ENCODE results near the gene MEGF10.

The MEGF10 gene

DNA sequence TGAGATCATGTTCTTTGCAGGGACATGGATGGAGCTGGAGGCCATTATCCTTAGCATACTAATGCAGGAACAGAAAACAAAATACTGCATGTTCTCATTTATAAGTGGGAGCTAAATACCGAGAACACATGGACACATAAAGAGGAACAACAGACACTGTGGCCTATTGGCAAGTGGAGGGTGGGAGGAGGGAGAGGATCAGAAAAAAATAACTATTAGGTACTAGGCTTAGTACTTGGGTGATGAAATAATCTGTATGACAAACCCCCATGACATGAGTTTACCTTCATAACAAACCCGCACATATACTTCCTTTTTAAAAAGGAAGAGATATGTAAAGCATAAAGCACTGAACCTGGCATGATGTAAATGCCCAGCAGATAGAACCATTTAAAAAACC is 99.0 kb downstream of the MEGF10 start:
- Histone ChIP-seq H3K79me2 (ENCODE audit: insufficient read depth, low read length) (no peaks in the 10 kb centered on the region), H3K36me3 (ENCODE audit: insufficient read depth, low read length) (no peaks in the 10 kb centered on the region), H3K9me2 (ENCODE audit: low read depth, low read length) (no peaks in the 10 kb centered on the region), H4K20me1 (ENCODE audit: insufficient read depth, low read length) (no peaks in the 10 kb centered on the region), H2AFZ (ENCODE audit: low read length) (no peak overlapping the region), H3K4me3 (ENCODE audit: low read depth, low read length, poor library complexity, severe bottlenecking) (no peak overlapping the region), H3F3A (ENCODE audit: insufficient read depth, low read length) (no peaks in the 10 kb centered on the region), H3K27me3 (ENCODE audit: insufficient read depth, low read length) (no peaks in the 10 kb centered on the region), H3K9ac (ENCODE audit: low read length) (no peak overlapping the region), H3K9me3 (ENCODE audit: low read length) (no peaks in the 10 kb centered on the region), H3K27ac (ENCODE audit: low read depth, low read length, poor library complexity, severe bottlenecking) (no peak overlapping the region), H3K4me1 (ENCODE audit: insufficient read depth, low read length, severe bottlenecking) (no peaks in the 10 kb centered on the region), H3K4me2 (ENCODE audit: low read length) (no peak overlapping the region)
- no peak for TF ChIP-seq EZH2 (IDR thresholded peaks at IDR 0.05; ENCODE audit: borderline replicate concordance, low read length)
- TF ChIP-seq, protein P1, sequence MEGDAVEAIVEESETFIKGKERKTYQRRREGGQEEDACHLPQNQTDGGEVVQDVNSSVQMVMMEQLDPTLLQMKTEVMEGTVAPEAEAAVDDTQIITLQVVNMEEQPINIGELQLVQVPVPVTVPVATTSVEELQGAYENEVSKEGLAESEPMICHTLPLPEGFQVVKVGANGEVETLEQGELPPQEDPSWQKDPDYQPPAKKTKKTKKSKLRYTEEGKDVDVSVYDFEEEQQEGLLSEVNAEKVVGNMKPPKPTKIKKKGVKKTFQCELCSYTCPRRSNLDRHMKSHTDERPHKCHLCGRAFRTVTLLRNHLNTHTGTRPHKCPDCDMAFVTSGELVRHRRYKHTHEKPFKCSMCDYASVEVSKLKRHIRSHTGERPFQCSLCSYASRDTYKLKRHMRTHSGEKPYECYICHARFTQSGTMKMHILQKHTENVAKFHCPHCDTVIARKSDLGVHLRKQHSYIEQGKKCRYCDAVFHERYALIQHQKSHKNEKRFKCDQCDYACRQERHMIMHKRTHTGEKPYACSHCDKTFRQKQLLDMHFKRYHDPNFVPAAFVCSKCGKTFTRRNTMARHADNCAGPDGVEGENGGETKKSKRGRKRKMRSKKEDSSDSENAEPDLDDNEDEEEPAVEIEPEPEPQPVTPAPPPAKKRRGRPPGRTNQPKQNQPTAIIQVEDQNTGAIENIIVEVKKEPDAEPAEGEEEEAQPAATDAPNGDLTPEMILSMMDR (IDR thresholded peaks at IDR 0.05; ENCODE audit: low read length): no peak

DNA sequence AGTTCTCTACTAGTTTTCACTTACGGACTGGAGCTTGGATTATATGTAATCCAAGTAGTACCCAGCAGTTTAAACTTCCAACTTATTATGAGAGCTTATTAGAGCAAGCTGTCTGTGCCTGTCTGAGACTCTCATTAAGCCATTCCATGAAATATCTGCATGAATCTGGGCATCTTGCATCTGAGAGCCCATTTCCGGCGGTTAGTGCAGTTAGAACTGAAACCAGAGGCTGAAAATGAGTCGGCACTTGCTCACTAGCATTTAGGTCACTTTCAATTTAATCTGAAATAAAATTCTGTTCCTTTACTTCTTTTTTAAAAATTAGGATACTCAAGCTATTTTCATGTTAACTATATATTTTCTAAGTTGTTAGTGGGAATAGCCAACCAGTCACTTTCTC is 102.2 kb downstream of the MEGF10 start:
- TF ChIP-seq, protein P1 (IDR thresholded peaks at IDR 0.05; ENCODE audit: low read length): no peak
- no peak for TF ChIP-seq EZH2 (IDR thresholded peaks at IDR 0.05; ENCODE audit: borderline replicate concordance, low read length)
- no peak overlapping the region for H3K27ac ChIP-seq (ENCODE audit: low read depth, low read length, poor library complexity, severe bottlenecking)
- no peak overlapping the region for H3K9ac ChIP-seq (ENCODE audit: low read length)
- H3K36me3 ChIP-seq (ENCODE audit: insufficient read depth, low read length): no peaks in the 10 kb centered on the region
- H3K4me2 ChIP-seq (ENCODE audit: low read length): no peak overlapping the region
- H3K9me3 ChIP-seq (ENCODE audit: low read length): no peaks in the 10 kb centered on the region
- H4K20me1 ChIP-seq (ENCODE audit: insufficient read depth, low read length): no peaks in the 10 kb centered on the region
- H3K27me3 ChIP-seq (ENCODE audit: insufficient read depth, low read length): no peaks in the 10 kb centered on the region
- no peaks in the 10 kb centered on the region for H3K4me1 ChIP-seq (ENCODE audit: insufficient read depth, low read length, severe bottlenecking)
- H3K79me2 ChIP-seq (ENCODE audit: insufficient read depth, low read length): no peaks in the 10 kb centered on the region
- no peaks in the 10 kb centered on the region for H3F3A ChIP-seq (ENCODE audit: insufficient read depth, low read length)
- no peak overlapping the region for H3K4me3 ChIP-seq (ENCODE audit: low read depth, low read length, poor library complexity, severe bottlenecking)
- H3K9me2 ChIP-seq (ENCODE audit: low read depth, low read length): no peaks in the 10 kb centered on the region
- no peak overlapping the region for H2AFZ ChIP-seq (ENCODE audit: low read length)

DNA sequence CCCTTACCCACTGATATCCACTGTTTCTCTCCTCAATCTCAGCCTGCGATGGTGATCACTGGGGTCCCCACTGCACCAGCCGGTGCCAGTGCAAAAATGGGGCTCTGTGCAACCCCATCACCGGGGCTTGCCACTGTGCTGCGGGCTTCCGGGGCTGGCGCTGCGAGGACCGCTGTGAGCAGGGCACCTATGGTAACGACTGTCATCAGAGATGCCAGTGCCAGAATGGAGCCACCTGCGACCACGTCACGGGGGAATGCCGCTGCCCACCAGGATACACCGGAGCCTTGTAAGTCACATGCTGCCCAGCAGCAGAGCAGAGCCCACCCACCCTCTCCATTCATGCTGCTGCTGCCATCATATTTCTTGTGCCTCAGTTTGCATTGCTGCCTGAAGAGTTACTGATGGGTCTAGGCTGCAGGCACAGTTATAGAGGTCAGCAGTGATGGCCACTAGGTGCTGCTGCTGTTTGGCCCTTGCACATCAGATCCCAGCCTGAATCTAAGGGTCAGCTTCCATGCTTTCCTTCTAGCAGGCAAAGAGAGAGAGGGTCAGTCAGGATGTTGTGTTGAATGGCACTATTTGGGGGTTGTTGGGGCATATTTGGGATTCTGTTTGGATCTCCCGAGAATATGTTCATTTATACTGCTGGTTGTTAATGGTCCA is 106.0 kb downstream of the MEGF10 start:
- H3K4me2 ChIP-seq (ENCODE audit: low read length): no peak overlapping the region
- TF ChIP-seq, protein P1 (IDR thresholded peaks at IDR 0.05; ENCODE audit: low read length): no peak
- no peak for TF ChIP-seq EZH2 (IDR thresholded peaks at IDR 0.05; ENCODE audit: borderline replicate concordance, low read length)

More for the DNA sequence above, 106.0 kb downstream of the MEGF10 start:
- H3K27ac ChIP-seq (ENCODE audit: low read depth, low read length, poor library complexity, severe bottlenecking): no peak overlapping the region
- no peaks in the 10 kb centered on the region for H3K4me1 ChIP-seq (ENCODE audit: insufficient read depth, low read length, severe bottlenecking)
- H3K36me3 ChIP-seq (ENCODE audit: insufficient read depth, low read length): no peaks in the 10 kb centered on the region
- H3K27me3 ChIP-seq (ENCODE audit: insufficient read depth, low read length): no peaks in the 10 kb centered on the region
- H3K9me3 ChIP-seq (ENCODE audit: low read length): no peaks in the 10 kb centered on the region
- no peak overlapping the region for H3K9ac ChIP-seq (ENCODE audit: low read length)
- no peaks in the 10 kb centered on the region for H4K20me1 ChIP-seq (ENCODE audit: insufficient read depth, low read length)
- H3K9me2 ChIP-seq (ENCODE audit: low read depth, low read length): no peaks in the 10 kb centered on the region
- no peaks in the 10 kb centered on the region for H3F3A ChIP-seq (ENCODE audit: insufficient read depth, low read length)
- H2AFZ ChIP-seq (ENCODE audit: low read length): no peak overlapping the region
- H3K4me3 ChIP-seq (ENCODE audit: low read depth, low read length, poor library complexity, severe bottlenecking): no peak overlapping the region
- no peaks in the 10 kb centered on the region for H3K79me2 ChIP-seq (ENCODE audit: insufficient read depth, low read length)
